GM21825 (cell line): Measurements from ENCODE around the gene ADAM23.
A peak's percentile ranks its signal among the peaks of the same experiment; 100 is the strongest.

ENCODE experiments used
- ATAC-seq: cut with Tn5 transposase; IDR thresholded peaks from one replicate; pipeline ENCODE4 v1.9.1; 2021; ENCODE audit warnings: mild to moderate bottlenecking, moderate library complexity; ENCODE audit not compliant: unreplicated experiment

ADAM23 gene

DNA sequence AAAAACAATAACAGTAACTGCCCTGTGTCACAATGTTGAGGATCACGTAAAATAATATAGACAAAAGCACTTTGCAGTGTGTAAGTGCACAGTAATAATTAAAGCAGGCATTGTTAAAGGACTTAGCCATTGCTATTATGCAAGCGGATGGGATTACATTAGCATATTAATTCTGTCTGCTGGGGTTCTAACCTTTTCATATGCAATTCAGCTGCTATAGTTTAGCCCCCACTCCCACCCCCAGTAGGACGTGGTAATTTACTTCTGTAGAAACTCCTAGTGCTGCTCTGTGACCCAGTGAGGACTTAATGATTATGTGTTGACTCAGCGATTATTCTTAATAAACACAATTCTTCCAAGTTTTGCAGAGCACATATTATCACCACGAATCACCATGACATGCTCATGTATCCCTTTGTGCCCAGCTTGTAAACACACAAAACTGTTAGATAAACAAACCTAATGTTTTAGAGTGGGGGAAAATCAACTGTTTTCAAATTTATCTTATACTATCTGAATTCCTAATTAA lies 5.1 kb upstream of the ADAM23 start:
- no peak for ATAC-seq

DNA sequence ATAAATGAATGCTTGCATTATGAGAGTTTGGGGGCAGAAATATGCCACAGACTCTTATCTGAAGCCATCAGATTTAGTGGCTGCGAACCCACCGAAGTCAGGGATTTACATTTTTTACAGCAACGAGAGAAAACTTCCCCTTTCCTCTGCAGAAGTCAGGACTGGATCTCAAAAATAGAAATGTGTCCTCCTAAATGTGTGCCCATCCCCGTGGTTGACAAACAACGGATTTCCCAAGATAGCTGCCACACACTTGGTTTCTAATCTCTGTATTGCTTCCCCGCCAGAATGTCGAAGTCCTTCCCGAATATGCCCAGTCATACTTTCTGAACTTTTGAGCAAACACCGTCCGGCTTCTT lies 879 bp upstream of the ADAM23 start:
- no peak for ATAC-seq

DNA sequence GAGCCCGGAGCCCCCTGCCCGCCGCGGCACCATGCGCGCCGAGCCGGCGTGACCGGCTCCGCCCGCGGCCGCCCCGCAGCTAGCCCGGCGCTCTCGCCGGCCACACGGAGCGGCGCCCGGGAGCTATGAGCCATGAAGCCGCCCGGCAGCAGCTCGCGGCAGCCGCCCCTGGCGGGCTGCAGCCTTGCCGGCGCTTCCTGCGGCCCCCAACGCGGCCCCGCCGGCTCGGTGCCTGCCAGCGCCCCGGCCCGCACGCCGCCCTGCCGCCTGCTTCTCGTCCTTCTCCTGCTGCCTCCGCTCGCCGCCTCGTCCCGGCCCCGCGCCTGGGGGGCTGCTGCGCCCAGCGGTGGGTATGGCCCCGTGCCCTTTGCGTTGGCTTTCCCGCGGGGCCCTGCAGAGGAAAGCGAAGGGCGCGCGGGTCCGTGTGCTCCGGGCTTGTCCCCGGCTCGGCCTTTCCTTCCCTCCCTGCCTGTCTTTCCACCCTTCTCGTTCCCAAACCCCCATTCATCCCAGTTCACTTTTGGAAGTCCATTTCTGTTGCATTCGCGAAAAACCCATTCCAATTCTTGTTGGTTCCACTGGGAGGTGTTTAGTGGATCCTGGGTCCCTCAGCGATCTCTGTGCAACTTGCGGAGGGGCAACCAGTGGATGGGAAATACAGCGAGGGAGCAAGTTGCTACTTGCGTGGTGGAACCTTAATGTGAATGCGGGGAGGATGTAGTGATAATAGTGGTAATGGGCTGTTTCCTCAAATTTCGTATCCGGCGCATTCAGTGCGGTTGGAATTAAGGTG lies 599 bp downstream of the ADAM23 start:
- no peak for ATAC-seq

DNA sequence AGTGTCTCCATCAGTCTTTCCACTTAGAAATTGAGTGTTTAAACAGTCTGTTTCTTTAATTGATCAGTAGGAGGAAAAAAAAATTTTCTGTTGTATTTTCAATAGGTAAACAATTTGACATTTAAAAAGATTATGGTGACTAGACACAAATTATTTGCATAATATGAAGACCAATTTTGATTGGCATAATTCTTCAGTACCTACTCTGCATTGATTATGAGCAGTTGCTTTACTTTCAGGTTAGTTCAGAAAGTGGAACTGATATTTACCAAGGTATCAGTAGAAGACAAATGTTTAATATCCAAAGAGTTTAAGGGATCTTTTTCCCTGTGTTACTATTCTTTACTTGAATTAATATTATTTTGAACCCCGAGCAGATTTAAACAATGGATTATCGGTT lies 2.6 kb downstream of the ADAM23 start:
- ATAC-seq = no peak

DNA sequence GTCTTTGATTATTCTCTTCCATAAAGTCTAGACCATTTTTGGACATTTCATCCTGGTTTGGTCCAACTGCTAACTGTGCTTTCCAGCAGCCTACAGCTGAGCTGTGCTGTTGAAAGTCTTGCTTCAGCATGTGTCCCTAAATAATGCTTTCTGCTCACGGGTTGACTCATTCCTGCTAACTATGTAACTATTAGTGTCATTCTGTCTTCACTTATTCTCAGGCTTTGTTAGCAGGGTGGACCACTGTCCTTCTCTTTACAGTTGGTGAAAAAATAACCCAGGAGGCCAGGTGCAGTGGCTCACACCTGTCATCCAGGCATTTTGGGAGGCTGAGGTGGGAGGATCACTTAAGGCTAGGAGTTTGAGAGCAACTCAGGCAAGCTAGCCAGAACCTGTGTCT lies 8.9 kb downstream of the ADAM23 start:
- ATAC-seq = no peak

DNA sequence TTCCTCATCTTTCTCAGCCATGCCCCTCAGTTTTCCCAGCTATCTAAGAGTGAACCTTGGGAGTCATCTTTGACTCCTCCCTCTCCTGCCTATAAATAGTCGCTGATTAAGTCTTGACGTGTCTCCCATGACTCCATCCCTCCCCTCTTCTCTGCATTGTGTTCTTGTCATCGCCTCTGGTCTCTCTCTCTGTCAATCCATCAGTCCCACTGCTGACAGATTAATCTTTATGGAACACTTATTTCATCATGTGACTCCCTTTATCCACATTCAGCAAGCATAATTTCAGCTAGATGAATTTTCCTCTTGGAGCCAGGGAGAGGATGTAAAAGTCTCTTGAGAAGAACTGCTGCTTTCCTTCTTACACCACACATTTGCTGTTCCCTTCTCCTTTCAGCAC lies 9.4 kb downstream of the ADAM23 start:
- no peak for ATAC-seq

DNA sequence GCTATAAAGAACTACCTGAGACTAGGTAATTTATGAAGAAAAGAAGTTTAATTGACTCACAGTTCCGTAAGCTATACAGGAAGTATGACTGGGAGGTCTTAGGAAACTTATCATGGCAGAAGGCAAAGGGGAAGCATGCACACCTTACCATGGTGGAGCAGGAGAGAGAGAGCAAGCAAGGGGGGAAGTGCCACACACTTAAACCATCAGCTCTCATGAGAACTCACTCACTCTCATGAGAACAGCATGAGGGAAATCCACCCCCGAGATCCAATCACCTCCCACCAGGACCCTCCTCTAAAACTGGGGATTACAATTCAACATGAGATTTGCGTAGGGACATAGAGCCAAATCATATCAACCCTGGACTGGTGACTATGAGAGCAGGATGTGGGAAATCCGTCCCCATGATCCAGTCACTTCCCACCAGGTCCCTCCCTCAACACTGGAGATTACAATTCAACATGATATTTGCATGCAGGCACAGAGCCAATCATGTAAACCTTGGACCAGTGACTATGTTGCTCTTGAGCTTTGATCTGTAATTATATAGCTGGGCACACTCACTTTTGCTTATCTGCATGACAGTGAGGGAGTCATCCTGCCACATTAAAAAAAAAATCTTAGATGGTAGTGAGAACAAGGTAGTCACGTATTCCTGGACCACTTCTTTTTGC lies 12.9 kb downstream of the ADAM23 start:
- no peak for ATAC-seq

DNA sequence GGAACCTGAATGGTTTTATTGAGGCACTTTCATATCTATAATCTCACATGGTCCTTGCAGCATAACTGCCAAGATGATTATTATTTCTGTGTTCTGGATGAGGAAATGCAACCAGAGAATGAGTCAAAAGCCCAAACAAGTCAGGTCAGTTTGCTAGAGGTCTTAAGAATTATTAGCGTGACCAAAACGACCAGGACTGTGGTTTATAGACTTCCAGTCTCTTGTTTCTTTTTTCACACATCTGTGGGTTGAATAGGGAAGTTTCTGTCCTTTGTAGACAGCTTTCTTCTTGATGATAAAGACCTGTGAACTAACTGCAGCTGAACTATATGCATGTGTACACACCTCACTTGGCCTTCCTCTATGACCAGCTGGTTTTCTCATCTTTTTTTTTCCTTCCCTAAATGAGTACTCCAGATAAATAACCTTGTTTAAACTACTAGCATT lies 13.9 kb downstream of the ADAM23 start:
- ATAC-seq = peak; percentile 86

DNA sequence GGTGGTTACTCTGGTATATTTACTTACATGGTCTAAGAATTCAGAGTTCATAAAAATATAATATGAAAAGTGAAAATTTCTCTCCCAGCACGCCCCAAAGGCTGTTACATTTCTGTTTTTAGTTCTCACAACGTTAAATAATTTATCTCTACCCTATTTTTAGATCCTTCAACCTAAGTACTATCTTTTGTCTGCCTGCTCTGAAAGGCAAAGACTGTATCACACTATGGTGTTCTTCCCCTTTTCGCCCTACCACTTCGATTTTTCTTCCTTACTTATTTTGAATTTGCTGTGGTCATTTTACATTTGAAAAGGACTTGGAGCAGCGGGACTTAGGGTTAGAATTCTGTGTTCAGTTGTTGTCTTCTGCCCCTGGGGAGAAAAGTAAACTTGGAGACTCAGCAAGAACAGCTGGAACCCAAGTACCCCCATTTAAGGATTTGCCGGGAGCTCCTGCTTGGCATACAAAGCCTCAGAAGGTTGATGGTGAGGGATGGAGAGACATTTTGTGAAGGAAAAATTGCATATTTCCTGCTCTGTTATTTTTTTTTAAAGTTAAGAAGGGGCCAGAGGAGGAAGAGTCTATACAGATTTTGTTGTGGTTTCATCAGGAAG lies 19.0 kb downstream of the ADAM23 start:
- ATAC-seq = no peak

DNA sequence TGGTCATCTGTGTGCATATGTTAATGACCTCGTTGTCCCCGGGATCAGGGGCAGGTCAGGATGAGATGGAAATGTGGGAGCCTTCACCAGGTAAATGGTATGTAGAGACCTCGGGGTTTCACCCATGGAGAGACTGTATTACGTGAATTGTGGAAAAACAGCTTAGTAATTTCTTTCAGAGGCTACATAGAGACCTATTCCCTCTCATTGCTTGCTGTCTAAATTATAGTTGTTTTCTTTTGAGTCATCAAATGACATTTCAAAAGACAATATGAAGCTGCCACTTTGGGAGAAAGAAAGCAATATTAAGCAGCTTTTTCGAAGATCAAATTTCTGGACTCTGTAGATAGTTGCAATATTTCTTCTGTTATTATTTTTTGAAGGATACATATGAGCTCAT lies 20.4 kb downstream of the ADAM23 start:
- ATAC-seq = no peak

DNA sequence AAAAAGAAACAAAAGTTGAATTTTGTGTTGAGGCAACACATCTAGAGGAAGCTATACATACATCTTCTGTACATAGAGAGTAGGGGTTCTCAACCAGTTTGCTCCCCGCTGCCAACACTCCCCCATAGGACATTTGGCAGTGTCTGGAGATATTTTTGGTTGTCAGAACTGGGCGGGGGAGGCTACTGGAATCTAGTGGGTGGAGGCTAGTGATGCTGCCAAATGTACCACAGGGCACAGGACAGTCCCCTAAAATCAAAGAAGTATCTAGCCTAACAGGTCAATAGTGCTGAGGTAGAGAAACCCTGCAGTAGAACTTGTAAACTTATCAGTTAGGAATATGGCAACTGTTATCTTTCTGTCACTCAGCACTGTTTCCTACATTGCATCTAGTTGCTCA lies 21.3 kb downstream of the ADAM23 start:
- ATAC-seq = no peak

DNA sequence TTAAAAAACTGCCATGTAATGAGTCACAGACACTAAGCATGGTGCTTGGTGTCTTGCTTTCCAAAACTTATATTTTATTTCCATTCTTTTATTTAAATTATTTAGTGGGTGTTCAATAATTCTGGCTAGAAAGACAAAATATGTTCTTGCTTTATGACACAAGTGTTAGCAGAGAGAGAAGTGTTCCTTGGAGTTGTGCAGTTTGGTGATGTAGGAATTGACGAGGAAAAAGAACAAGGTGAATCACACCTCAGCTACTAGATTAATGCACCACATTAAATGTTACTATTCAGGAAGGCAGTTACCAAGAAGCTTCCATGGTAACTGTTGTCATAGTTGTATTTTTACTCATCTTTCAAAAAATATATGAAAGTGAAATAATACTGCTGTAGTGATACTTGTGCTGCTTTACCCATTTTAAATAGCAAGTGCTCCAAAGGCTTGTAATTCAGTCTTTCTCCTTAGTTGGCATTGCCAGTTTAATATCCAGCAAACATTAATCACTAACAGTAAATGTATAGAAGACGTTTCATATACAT lies 28.3 kb downstream of the ADAM23 start:
- no peak for ATAC-seq

DNA sequence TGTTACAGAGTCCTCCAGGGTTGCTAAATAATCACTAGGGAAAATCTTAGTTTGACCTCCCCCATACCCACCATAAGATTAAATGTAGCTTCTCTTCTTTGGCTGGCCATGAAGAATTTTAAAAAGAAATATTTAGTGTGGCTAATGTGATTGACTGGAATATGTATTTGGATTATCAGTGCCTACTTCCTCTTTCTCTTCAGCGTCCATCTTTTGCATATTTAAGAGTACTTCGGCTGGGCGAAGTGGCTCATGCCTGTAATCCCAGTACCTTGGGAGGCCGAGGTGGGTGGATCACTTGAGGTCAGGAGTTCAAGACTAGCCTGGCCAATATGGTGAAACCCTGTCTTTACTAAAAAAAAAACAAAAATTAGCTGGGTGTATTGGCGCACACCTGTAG lies 28.8 kb downstream of the ADAM23 start:
- ATAC-seq = no peak

DNA sequence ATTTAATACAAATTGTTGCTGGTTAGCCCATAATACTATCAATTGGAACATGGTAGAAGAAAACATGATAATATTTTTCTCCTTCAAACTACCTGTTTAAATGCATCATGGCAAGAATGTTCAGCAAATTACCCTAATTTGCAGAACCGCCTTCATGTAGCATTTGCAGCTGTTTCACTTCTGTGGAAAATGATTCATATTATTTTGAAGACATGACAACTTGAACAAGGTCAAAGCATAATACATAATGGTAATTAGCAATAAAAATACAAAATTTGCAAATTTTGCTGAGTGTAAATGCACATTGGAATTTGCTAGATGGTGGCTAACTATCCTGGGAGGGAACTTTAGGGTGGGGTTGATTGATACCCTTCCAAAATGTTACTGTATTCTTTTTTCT lies 30.8 kb downstream of the ADAM23 start:
- ATAC-seq = no peak

DNA sequence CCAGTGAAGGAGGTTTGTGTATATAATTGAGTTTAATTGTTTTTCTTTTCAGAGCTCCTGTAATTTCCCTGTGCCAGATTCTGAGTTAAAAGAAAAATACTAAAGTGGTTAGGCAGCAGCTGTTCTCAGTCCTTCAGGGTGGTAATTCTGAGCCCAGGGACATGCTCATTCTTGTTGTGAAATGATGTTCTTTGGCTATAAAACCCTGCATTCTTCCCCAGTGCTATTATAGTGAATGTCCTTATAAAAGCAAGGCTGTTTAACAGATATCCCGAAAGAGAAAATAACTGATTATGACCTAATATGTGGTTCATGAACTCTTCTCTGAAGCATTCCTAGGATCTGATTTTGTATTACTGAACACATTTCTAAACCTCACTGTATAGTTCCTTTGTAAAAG lies 34.0 kb downstream of the ADAM23 start:
- ATAC-seq = no peak

DNA sequence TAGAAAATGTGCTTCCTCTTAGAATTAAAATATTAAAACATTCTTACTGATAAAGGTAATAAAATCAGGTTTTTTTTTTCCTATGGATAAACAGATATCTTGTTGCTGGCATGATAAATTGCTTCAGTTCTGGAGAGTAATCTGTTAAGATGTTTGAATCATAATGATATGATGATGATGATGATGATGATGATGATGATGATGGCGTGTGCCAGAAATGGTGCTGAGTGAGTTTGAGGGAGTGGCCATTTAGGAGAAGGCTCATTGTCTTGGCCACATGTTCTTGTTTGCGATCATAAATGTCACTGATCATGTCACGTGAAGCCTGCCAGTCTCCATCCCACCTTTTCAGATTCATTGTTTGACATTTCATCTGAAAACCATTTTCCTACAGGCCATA lies 35.0 kb downstream of the ADAM23 start:
- ATAC-seq = no peak

DNA sequence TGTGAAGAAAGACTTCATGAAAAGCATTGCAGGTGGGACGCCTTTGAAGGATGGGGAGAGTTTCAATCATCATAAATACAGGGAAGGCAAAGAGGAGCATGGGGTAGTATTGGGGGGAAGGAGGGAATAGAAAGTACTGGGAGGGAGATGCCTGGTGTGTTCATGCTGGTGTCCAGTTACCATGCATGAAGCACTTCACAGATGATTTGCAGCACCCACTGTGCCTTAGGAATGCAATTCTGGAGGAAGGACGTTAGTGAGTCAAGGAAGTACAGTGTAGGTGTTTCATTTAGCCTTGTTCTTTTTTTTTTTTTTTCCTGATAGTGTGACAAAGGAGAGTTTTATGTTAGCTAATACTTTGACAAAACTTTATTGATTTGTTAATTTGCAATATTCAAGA lies 36.8 kb downstream of the ADAM23 start:
- no peak for ATAC-seq

DNA sequence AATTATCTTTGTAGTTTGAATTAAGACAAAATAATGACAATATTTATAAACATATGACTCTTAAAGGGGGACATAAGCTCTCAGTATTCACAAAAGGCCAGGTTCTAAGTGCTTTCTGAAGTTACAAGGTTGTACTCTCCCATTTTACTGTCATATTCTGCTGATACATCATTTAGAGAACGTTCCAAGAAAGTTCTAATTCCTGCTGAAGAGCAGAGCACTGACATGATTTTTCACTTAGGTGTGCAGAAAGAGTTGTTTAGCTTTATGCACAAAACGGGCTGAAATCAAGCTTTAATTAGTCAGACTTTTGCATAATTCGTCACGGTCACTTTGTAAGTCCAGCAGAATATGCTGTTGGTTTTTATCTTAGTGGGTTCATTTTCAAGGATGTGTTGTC lies 37.3 kb downstream of the ADAM23 start:
- no peak for ATAC-seq

DNA sequence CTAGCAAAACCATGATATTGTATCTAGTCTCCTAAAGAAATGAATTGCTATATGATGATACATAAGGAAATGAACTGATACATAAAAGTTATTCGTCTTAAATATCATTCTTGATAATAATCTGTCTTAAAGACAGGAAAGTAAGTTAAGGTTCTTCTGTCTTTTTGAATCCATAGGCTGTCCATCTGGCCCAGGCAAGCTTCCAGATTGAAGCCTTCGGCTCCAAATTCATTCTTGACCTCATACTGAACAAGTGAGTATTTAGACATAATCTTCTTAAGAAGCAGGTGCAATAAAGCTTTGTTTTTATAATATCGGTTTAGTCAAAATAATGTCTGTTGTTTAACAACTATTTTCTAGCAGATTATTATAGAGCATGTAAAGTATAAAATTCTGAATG lies 37.7 kb downstream of the ADAM23 start:
- ATAC-seq = no peak

DNA sequence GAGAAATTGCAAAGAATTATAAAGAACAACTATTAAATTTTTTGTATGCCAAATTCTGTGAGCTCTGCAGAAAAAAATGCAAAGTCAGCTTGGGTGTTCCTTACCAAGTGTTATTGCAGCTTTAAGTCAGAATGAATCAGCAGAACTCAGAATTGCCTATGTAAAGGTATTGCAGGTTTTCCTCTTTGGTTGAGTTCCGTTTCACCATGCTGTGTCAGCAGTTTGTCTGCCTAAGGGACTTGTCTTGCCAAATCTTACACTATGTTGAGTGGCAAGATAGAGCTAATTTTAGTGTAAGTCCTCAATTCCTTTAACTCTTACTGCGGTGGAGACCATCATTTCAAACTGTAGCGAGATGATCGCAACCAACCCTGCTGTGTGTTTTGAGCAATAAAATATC lies 38.8 kb downstream of the ADAM23 start:
- ATAC-seq = no peak

DNA sequence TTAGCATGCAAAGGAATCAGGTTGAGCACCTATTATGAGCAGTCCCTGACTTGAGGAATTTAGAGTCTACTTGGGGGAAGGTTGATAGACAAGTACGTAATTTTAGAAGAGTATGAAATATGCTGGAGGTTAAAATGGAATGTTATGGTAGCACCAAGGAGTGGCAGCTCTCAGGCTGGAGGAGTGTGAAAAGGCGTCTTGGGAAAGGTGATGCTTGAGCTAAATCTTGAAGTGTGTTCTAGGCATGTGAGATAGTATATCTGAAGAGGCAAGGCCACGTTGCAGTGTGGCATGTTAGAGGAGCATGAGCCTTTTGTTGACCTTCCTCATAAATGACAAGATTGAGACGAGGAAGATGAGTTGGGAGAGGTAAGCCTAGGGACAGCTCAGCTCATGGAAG lies 39.3 kb downstream of the ADAM23 start:
- no peak for ATAC-seq

DNA sequence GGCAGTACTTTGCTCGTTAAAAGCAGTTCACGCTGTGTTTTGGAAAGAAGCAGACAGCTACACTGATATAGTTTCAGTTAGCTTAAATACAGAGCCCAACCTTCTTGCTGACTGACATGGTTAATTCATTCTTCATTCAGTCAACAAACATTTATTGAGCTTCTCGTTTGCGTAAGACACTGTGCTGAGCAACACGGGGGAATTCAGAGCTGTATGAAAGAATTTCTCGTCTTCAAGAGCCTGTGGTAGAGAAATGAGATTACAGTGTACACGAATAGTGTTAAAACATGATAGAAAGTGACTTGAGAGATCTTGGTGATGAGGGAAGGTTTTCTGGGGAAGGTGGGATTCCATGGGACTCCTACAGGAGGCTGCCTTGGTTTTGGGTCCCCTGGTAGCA lies 44.7 kb downstream of the ADAM23 start:
- no peak for ATAC-seq
